ENCODE data around the gene HOXA5.

- no peak for TF ChIP-seq OVOL3 (tag by site-specific recombination; IDR thresholded peaks at IDR 0.05)
- TF ChIP-seq ZNF664 (tag by site-specific recombination; IDR thresholded peaks at IDR 0.05): no peak
- TF ChIP-seq ZNF654 (tag by site-specific recombination; IDR thresholded peaks at IDR 0.05; ENCODE audit: low read depth): no peak
- TF ChIP-seq, protein P1, sequence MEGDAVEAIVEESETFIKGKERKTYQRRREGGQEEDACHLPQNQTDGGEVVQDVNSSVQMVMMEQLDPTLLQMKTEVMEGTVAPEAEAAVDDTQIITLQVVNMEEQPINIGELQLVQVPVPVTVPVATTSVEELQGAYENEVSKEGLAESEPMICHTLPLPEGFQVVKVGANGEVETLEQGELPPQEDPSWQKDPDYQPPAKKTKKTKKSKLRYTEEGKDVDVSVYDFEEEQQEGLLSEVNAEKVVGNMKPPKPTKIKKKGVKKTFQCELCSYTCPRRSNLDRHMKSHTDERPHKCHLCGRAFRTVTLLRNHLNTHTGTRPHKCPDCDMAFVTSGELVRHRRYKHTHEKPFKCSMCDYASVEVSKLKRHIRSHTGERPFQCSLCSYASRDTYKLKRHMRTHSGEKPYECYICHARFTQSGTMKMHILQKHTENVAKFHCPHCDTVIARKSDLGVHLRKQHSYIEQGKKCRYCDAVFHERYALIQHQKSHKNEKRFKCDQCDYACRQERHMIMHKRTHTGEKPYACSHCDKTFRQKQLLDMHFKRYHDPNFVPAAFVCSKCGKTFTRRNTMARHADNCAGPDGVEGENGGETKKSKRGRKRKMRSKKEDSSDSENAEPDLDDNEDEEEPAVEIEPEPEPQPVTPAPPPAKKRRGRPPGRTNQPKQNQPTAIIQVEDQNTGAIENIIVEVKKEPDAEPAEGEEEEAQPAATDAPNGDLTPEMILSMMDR (tag by site-specific recombination; IDR thresholded peaks at IDR 0.05): no peak
- no peak for TF ChIP-seq ZNF324 (tag by site-specific recombination; IDR thresholded peaks at IDR 0.05)
- TF ChIP-seq ZNF747 (tag by site-specific recombination; IDR thresholded peaks at IDR 0.05): no peak
These were observed 48.5 kb upstream of the HOXA5 start for GRCh38 chr7:27191833-27192545.
